Measurements from ENCODE around the gene TNFRSF25. TPM values are rescaled to one million over a fixed set of nuclear protein-coding genes. Genes with fewer than 3 reads are reported as not detected.

The TNFRSF25 gene
- total RNA-seq, 1 donor from 2014 or later = 11.4 TPM

DNA sequence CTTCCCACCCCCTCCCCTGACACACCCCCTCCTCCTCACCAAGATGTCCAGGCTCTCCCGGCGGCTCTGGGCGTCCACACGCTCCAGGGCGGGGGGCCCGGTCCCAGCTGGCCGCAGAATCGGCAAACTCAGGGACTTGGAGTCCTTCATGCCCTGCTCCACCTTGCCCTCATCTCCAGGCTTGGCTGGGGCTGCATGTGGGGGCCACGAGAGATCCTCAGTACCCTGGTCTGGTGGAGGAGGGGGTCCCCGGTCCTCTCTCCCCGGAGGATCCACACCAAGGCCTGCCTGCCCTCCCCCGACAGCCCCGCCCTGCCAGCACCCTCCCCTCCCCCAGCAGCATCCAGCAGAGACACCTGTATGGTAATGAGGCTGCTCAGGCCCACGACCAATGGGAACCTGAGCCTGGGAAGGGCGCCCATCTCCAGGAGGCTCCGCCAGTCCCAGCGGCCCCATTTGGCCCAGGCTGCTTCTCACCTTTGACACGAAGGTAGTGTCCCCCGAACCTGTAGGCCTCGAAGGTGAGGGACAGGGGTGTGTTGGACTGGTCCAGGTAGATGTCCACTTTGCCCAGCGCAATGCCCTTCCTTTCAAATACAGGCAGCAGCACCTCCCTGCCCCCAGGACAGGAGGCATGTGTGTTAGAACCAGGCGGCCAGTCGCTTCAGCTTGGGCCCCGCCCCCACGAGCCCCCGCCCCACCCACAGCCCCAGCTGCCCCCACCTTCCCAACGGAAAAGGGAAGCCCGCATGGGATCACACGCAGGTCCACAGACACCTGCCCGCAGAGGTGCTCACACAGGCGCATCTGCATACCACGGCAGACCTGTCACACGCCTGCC, 8.2 kb upstream of the TNFRSF25 start:
- ATAC-seq (no peak), DNase-seq (ENCODE audit: missing footprints) (no peak)
- intact Hi-C loops (cut with DNase I) = no loop called here

DNA sequence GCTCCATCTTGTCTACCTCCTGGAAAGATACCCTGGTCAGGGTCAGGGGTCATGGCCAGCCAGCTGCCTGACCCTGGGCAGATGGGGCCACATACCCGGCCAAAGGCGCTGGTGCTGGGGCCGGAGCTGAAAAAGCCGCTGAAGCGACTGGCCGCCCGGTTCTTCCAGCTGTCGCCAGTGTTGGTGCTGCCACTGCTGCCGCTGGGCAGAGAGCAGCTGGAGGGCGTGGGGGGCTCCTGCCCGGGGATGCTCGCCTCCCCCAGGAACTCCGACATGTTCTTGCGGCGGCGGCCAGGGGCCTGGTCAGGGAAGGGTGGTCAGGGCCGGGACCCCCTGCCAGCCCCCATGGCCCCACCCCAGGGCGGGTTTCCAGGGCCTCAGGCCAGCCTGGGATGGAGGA, 7.2 kb upstream of the TNFRSF25 start:
- DNase-seq (ENCODE audit: missing footprints) = no peak
- intact Hi-C loops (cut with DNase I) = no loop called here
- ATAC-seq = no peak

DNA sequence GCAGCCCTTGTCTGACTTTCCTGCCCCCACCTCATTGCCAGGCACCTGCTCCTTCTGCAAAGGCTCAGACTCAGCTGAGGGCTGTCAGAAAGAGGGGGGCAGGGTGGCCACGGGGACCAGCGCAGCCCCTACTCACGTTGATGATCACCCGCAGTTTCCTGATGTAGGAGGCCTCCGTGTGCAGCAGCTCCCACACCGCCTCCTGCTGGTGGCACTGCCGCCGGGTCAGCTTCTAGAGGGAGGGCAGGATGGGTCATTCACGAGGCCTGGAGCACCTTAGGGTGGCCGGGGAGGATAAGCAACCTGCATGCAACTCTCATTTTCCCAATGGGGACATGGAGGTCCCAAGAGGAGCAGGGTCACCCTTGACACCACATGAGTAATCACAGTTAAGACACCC, 6.4 kb upstream of the TNFRSF25 start:
- DNase-seq (ENCODE audit: missing footprints) (no peak), ATAC-seq (no peak)
- intact Hi-C loops (cut with DNase I) = no loop called here

DNA sequence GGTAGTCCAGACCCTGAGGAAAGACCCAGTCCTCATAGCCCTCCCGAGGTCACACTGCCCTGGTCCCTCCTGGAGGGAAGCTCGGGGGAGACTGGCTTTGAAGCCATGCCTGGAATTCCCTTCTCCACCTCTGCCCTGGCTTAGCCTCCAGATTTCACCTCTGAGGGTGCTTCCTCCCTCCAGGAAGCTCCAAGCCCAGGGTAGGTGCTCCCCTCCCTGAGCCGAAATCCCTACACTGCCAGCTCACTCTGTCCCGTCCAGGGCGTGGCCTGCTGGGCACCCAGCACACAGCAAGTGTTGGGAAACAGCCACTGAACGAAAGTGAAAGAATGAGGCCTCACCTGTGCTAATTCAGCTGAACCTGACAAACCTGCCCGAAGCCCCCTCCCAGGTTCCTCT, 6.0 kb upstream of the TNFRSF25 start:
- intact Hi-C loops (cut with DNase I) = no loop called here
- DNase-seq (ENCODE audit: missing footprints) (no peak), ATAC-seq (no peak)

DNA sequence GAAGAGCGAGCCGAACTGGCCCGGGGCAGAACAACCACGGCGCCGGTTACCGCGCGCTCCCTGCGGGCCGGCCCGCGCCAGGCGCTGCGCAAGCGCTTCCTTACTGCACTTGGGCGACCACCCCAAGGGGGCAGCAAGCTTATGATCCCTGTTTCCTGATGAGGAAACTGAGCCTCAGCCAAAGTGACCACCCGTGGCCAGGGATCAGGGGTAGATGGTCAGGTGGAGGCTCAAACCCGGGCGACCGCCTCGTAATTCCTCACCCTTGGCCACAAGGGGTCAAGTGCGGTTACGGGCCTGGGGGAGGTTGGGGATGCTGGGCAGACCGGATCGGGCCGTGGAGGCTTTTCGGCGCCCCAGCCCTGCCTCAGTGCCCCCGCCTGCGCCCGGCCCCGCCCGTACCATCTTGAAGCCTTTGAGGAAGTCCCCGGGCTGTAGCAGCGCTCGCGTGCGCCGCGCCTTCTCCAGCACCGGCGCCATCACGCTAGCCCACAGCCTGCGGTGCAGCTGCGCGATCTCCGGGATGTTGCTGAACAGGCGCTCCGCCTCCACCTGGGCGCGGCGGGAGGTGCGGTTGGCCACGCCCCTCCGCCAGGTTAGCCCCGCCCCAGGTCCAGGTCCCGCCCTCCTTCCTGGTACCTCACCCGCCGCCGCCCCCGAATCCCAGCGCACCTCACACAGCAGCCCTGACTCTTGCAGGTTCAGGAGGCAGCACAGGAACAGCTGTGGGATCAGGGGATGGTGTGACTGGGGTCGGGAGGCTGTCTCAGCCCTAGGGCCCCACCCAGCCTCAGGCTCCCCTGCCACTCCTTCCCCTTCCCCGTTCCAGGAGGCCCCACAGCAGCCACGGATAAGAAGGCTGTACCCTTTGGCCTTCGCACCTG, 5.4 kb upstream of the TNFRSF25 start:
- intact Hi-C loops (cut with DNase I) = no loop called here
- no peak for DNase-seq (ENCODE audit: missing footprints)

DNA sequence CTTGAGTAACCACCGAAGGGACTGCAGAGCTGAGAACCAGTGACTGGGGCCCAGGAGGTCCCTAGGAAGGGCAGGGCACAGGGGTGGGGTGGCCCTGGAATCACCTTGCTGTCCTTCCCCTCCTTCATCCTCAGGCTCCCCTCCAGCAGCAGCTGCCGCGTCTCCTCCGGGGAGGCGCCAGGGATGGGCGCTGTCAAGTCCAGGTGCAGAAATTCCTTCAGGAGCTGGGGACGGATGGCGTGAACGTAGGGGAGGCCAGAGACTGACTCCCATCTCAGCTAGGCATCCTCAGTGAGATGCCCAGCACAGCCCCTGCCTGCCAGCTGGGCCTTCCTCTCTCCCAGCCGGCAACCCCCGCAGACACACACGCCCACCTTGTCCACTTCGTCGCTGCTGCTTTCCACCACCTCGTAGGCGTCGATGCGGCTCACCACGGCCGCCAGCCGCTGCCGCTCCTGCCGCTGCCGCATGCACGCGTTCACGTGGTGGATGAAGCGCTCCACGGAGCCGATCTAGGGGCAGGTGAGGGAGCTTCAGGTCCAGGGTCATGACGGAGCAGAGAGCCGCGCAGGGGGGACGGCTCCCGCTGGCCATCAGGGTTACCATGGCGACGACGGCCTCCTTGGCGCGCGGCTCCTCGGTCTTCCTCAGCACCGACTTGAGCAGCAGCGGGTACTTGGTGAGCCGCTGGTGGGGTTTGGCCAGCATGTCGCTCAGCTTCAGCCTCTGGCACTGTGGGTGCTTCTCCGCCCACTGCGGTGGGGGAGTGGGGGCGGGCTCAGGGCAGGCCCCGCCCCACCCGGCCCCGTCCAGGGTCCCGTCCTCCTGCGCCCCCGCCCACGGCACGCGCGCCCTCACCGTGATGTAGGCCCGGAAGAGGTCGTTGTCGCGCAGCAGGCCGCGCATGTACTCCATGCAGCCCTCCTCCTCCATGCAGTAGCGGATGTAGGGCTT, 4.4 kb upstream of the TNFRSF25 start:
- no peak for ATAC-seq
- intact Hi-C loops (cut with DNase I) = no loop called here
- no peak for DNase-seq (ENCODE audit: missing footprints)

More for the DNA sequence above, 5.4 kb upstream of the TNFRSF25 start:
- no peak for ATAC-seq

DNA sequence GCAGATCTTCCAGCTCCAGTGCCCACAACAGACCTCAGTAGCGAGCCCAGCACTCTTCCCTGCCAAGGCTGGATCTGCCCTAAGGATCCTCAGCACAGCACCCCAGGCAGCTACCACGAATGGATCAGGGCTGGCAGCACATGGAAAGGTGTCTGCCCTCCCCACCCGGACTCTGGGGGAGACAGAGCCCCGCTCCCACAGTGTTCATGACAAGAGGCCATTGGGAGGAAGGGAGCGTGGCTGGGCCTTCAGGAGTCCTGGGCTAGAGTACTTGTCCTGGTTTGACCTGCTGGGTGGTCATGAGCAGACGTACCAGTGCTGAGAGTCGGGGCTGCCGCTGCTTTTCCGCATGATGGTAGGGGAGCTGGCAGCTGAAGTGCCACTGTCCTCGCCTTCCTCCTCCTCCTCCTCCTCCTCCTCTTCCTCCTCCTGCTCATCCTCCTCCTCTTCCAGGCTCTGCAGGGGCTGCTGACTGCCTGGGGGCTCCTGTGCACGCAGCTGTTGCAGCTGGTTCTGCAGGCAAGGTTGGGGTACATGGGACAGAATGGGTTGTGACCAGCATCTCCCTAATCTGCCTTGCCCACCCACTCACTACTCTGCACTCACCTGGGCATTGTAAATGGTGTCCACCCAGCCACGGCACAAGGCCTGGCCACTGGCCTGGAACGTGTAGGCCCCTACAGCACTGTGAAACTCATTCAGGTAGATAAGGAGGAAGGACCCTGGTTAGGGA, 2.9 kb upstream of the TNFRSF25 start:
- ATAC-seq (no peak), DNase-seq (ENCODE audit: missing footprints) (no peak)
- intact Hi-C loops (cut with DNase I) = no loop called here

DNA sequence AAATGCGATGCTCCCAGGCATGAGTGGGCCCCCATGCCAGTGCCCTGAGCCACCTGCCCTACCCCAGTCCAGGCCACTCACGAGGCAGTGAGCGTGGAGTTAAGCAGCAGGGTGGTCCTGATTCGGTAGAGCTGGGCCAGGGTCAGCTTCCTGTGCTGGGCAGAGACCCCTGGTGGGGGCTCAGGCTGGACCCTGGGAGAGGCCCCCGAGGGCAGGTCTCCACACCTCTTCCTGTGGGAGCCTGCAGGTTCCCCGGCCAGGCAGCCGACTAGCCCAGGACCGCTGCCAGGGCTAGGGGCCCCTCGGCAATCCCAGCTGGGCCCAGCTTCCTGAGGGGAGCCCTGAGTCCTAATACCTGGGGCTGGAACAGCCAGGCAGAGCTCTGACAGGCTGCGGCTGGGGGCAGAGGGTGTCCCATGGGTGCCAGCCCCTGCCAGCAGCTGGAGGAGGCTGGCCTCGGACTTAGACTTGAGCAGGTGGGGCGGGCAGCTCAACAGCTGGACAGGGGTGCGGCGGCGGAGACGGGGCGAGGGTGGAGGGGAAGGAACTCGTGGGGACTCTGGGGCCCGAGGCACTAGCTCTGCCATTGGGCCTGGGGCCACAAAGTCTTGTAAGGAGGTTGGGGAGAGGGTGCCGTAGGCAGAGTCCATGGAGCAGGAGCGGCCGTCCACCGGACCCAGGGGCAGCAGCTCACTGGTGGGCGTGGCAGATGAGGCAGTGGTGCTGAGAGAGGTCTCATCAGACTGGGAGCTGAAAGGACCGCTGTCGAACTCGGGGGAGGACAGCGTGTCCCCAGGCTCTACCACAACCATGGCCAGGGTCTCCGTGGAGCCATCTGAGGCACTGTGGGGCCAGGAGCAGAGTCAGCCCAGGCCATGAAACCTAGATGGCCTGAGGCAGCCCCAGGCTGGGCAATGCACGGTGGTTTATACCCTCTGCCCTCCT, 2.0 kb upstream of the TNFRSF25 start:
- intact Hi-C loops (cut with DNase I) = no loop called here
- ATAC-seq = no peak
- DNase-seq (ENCODE audit: missing footprints) = no peak

DNA sequence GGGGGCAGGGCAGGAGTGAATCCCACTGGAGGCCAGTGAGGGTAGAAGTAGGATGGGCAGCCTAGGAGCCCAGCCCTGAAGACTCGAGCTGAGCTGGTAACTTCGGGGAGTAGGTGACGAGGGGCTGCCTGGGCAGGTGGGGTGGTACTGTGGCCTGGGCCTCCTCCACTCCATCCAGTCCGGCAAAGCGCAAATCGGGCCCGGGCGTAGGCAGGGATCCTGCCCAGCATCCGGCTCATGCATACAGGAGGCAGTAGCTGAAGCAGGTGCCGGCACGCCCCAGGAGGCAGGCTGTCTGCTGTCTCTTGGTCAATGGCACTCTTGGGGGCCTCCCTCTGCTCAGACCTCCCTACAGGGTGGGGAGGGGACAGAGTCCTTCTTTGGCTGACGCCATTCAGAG, 1.3 kb upstream of the TNFRSF25 start:
- DNase-seq (ENCODE audit: missing footprints) (no peak), ATAC-seq (no peak)
- intact Hi-C loops (cut with DNase I) = no loop called here

DNA sequence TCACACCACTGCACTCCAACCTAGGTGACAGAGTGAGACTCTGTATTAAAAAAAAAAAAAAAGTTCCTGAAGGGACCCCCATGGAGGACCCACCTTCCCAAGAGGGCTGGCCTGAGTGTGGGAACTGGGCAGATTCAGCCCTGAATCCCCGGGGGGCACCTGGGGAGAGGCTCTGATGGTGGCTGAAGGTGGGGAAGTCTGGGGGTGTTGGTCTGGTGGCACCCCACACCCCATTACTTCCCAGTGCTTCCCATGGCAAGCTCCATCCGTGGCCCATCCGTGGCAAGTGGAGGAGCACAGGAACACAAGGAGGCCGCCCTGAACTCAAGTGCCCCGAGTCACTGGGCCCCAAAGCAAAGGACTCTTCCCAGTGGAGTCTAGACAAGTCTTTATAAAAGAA, 778 bp upstream of the TNFRSF25 start:
- DNase-seq (ENCODE audit: missing footprints) = no peak

DNA sequence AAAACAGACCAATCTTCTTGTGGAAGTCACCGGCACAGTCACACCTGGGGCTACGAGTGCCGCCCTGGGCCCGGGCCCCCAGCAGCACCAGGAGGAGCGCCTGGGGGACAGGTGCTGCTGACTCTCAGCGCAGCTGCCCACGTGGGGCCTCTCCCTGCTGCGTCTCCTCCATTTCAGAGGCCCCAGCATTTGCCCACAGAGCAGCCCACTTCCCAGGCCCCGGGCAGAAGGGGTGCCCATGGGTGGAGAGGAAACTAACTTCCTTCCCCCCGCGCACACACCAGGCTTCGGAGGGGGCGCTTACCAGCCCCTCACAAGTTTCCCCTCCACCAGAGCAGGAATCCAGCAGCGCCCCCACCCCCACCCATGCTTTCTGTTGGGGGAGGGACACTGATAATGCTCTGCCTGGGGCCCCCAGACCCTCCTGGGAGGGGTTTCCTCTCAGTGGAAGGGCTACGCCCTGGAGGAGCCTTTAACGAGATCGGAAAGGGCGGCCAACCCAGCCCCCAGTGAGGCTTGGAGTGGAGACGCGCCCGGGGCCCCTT, 440 bp downstream of the TNFRSF25 start:
- ATAC-seq = no peak
- no peak for DNase-seq (ENCODE audit: missing footprints)
- intact Hi-C loops (cut with DNase I) = no loop called here

More for the DNA sequence above, 778 bp upstream of the TNFRSF25 start:
- intact Hi-C loops (cut with DNase I) = no loop called here
- ATAC-seq = no peak

DNA sequence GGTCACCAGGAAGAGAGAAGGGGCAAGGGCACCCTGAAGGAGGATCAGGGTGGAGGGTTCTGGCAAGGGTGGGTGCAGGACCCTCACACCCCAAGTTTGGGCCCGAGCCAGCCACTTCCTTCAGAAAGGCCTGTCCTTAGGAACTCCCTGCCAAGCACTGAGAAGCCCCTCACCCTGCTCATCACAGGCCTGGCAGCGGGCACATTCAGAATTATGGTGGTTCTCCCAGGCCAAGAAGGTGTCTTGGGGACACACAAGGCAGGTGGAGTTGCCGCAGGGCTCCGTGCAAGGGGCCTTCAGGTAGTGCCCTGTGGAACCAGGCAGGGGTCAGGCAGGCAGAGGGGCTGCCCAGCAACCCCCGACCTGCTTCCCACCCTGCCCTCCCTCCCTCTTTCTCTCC, 1.1 kb downstream of the TNFRSF25 start:
- intact Hi-C loops (cut with DNase I) = no loop called here
- DNase-seq (ENCODE audit: missing footprints) = no peak
- ATAC-seq = no peak

DNA sequence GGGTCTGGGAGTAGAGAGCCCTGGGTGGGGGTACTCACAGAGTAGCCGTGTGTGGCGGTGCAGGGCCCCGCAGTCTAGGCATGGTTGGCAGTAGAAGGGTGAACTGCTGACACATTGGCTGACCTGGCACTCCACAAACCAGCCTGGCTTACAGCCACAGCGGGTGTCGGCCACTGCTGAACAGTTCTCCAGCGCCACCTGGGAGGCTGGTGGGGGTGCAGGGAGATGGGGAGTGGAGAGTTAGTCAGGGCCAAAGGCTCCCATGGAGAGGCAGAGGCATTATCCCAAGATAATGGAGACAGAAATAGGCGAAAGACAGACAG, 1.5 kb downstream of the TNFRSF25 start:
- DNase-seq (ENCODE audit: missing footprints) (no peak), ATAC-seq (peak; percentile 63)
- intact Hi-C loops (cut with DNase I) = no loop called here

DNA sequence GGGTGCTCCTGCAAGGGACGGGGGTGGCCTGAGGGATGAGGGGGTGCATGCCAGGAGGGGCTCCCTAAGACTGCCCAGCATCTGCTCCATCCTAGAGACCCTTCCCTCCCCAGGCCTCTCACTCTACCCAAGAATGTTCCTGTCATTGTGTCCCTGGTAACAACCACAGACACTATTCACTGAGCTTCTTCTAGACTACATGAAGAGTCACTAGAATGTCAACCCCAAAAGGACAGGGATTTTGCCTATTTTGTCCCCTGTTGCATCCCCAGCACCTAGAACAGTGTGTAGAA, 2.9 kb downstream of the TNFRSF25 start:
- no peak for ATAC-seq
- intact Hi-C loops (cut with DNase I) = no loop called here

DNA sequence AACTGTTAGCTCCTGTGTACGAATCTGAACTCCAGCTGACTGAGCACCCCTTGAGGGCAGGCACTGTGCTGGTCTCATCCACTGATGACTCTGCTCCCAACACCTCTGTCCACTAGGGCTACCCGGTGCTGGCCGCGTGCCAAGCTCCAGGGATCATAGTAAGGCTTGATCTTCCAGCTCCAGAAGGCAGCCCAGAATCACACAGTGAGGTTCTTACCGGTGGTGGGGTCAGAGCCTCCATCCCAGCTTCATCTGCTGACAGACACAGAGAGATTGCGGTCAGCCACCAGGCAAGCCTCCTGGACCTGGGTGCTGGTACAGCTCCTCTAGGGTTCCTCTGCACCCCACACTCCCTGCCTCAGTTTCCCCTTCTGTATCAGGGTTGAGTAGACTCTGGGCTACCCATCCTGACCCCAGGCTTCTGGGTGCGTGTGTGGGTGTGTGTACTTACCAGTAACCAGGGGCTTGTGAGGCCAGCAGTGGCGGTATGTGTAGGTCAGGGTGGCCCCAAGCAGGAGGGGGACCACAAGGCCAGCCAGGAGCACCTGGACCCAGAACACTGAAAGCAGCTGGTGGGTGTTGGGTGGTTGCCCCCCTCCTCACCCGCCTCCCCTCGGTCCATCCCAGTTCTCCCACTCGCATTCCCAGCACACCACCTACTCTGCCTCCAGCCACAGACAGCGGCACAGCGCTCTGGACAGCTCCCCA, 3.4 kb downstream of the TNFRSF25 start:
- intact Hi-C loops (cut with DNase I) = no loop called here
- DNase-seq (ENCODE audit: missing footprints) (no peak), ATAC-seq (no peak)

More for the DNA sequence above, 2.9 kb downstream of the TNFRSF25 start:
- no peak for DNase-seq (ENCODE audit: missing footprints)

DNA sequence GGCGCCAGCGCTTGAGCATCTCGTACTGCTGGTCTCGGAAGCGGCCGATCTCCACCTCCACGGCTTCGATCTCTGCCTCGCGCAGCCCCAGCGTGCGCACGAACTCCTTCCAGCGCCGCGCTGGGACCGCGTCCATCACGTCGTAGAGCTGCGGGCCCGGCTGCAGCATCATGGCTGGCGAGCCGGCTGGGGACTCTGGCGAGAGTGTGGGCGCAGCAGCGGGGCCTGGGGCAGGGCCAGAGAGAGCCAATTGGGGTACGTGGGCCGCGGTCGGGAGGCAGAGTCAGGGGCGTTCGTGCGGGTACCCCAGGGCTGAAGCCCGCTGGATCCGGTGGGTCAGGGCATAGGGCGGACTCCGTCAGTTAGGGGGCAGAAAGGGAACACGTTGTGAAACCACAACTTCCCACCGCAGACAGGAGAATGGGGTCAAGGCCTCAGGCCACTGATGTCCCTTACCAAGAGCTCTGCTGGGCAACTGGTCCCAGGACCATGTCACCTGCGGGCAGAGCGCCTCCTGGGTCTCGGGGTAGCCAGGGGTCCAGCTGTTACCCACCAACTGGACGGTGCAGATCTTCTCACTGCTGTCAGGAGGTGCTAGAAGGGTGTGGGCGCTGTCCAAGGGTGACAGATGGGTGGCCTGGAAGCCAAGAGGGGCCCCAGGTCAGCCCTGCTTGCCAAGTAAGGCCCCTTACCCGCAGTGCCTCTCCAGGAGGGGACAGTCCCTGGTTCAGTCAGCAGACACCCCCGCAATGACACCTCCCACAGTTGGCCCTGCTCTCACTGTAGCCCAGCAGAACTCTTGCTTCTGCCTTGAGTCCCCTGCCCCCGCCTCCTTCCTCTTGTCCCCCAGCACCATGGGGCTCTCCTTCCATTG, 4.2 kb downstream of the TNFRSF25 start:
- intact Hi-C loops (cut with DNase I) = no loop called here
- ATAC-seq = no peak
- no peak for DNase-seq (ENCODE audit: missing footprints)

Data from Right ventricle myocardium inferior (tissue), 1 donor.